ENCODE measurements around the gene SERPINB2. TPM values are rescaled to one million over a fixed set of nuclear protein-coding genes. Genes with fewer than 3 reads are reported as not detected.
"Not testable (repeated sequence)": the region's sequence is repeated elsewhere in the genome, so short reads cannot be mapped to it uniquely, and the experiment has no call there.

SERPINB2 gene
- total RNA-seq, 1 experiment from 2014 or later, result not detected

GRCh38 chr18:63936156-63936931 lies 48.8 kb downstream of the SERPINB2 start:
- DNase-seq (ENCODE audit: low spot score), result peak; percentile 48

GRCh38 chr18:63936932-63937393 lies 49.5 kb downstream of the SERPINB2 start:
- no peak for DNase-seq (ENCODE audit: low spot score)

DNA sequence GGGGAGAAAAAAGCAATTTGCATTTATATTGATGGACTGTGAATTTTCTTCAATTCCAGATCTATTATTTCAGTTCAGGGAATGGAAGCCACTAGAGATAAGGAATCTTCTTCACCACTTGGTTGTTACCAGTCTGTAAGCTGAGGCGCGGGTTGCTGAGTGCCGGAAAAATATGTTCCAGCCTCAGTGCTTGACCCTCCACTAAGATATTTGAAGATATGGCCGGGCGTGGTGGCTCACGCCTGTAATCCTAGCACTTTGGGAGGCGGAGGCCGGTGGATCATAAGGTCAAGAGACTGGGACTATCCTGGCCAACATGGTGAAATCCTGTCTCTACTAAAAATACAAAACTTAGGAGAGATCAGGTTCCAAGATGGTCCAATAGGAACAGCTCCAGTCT lies 52.5 kb downstream of the SERPINB2 start:
- DNase-seq (ENCODE audit: low spot score), result no peak

GRCh38 chr18:63940543-63941050 lies 53.1 kb downstream of the SERPINB2 start:
- DNase-seq (ENCODE audit: low spot score), result not testable (repeated sequence)

DNA sequence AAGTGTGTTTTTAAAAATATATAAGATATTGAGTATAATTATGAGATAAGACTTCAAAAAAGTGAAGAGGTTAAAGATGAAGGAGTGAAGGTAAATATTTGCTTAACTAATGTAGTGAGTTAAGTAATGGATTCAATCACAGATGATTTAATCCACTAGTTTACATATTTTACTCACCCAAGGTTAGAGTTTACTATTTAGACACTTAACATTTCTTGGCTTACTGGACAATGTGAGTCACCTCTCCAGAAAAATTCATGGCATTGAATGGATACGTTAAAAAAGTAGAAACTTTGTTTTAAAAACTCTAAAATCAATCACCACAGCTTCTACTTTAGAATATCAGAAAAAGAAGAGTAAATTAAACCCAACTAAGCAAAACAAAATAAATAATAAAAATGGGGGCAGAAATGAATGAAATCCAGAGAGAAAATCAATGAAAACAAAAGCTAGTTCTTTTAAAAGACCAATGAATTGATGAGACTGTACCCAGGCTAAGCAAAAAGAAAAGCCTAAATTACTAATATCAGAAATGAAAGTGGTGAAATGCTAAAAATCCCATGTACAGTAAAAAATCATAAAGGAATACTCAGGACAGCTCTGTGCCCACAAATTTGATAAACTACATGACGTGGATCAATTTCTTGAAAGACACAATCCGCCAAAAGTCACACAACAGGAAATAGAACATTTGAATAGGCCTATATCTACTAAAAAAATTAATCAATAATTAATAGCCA lies 59.7 kb downstream of the SERPINB2 start:
- DNase-seq (ENCODE audit: low spot score), result no peak

GRCh38 chr18:63949068-63949737 lies 61.7 kb downstream of the SERPINB2 start, which contains the start of gene HMSD:
TSS of gene HMSD (plus strand) at chr18:63949301. CDS start at chr18:63953456, 4,155 bp downstream.
- peak; percentile 8 for DNase-seq (ENCODE audit: low spot score)

DNA sequence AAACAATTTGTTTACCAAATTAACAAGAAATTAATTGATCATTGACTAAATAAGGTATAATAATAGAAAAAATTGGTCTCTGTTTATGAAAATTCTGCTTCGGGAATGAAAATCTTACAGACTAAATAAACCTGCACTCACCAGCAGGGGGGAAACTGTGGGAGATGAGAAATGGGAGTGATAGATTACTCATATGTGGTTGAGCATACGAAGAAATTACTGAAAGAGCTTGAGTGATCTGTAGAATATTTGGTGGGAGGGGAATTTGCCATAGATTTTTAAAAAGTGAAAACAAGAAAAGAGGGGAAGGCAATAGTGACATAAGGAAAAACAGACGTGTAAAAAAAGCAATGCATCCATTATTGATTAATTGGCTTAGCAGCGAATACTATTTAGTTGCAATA lies 63.8 kb downstream of the SERPINB2 start:
- no peak for DNase-seq (ENCODE audit: low spot score)

Other genes with a start within 250 kb of the SERPINB2 start
- not detected in 2 replicates for gene SERPINB4, start 243.4 kb upstream of the SERPINB2 start, total RNA-seq (2014; rRNA removed; shearing (Covaris generic))
- gene SERPINB3, start 225.8 kb upstream of the SERPINB2 start, total RNA-seq (2014; rRNA removed; shearing (Covaris generic)), result not detected in 2 replicates
- not detected in 2 replicates for gene SERPINB11, start 184.7 kb upstream of the SERPINB2 start, total RNA-seq (2014; rRNA removed; shearing (Covaris generic))
- gene SERPINB7, start 112.3 kb upstream of the SERPINB2 start, total RNA-seq (2014; rRNA removed; shearing (Covaris generic)), result 5.6 and 8.9 TPM in 2 replicates
- not detected in 2 replicates for gene SERPINB10, start 20.3 kb downstream of the SERPINB2 start, total RNA-seq (2014; rRNA removed; shearing (Covaris generic))
- gene HMSD, start 61.6 kb downstream of the SERPINB2 start, total RNA-seq (2014; rRNA removed; shearing (Covaris generic)), result 0.12 TPM in 1 of 2 replicates, not detected in the other
- gene SERPINB8, start 82.4 kb downstream of the SERPINB2 start, total RNA-seq (2014; rRNA removed; shearing (Covaris generic)), result 3.3 and 10.9 TPM in 2 replicates

Data from A172 (cell line).